GM10266 (cell line): ENCODE measurements around the gene CD300E.
A peak's percentile ranks its signal among the peaks of the same experiment; 100 is the strongest.

Experiments used
- DNase-seq: peaks from one replicate; pipeline ENCODE4 v3.0.0; 2012; ENCODE audit errors: extremely low spot score
- CTCF ChIP-seq: IDR thresholded peaks from 2 replicates; pipeline ENCODE4 v1.5.1; 2012; ENCODE audit warnings: mild to moderate bottlenecking, low read depth; ENCODE audit not compliant: control insufficient read depth, insufficient read depth; ENCODE audit errors: missing control alignments

Gene CD300E

GRCh38 chr17:74573169-74573568, 50.4 kb downstream of the CD300E start:
- no peak for TF ChIP-seq CTCF

GRCh38 chr17:74571621-74572270, 51.8 kb downstream of the CD300E start:
- DNase-seq: no peak
- no peak for TF ChIP-seq CTCF

More at GRCh38 chr17:74573169-74573568, 50.4 kb downstream of the CD300E start:
- DNase-seq: no peak

GRCh38 chr17:74569020-74570003, 54.2 kb downstream of the CD300E start:
- no peak for TF ChIP-seq CTCF
- no peak for DNase-seq

GRCh38 chr17:74568106-74568873, 55.2 kb downstream of the CD300E start:
- DNase-seq: no peak
- no peak for TF ChIP-seq CTCF

GRCh38 chr17:74567397-74567796, 56.1 kb downstream of the CD300E start, which contains the start of gene CD300H:
CD300H (minus strand) TSS chr17:74567509.
- no peak for TF ChIP-seq CTCF

GRCh38 chr17:74566132-74566753, 57.3 kb downstream of the CD300E start:
- DNase-seq: peak; percentile 45
- peak; percentile 65 for TF ChIP-seq CTCF

More at GRCh38 chr17:74567397-74567796, 56.1 kb downstream of the CD300E start, which contains the start of gene CD300H:
- no peak for DNase-seq
